GM04504 (cell line): ENCODE data around the gene DPPA3.
"Not testable (repeated sequence)": the region's sequence is repeated elsewhere in the genome, so short reads cannot be mapped to it uniquely, and the experiment has no call there.

Experiments
- DNase-seq: peaks from one replicate; pipeline ENCODE4 v3.0.0-alpha.2; 2012; ENCODE audit warnings: low read depth

DPPA3 gene

DNA sequence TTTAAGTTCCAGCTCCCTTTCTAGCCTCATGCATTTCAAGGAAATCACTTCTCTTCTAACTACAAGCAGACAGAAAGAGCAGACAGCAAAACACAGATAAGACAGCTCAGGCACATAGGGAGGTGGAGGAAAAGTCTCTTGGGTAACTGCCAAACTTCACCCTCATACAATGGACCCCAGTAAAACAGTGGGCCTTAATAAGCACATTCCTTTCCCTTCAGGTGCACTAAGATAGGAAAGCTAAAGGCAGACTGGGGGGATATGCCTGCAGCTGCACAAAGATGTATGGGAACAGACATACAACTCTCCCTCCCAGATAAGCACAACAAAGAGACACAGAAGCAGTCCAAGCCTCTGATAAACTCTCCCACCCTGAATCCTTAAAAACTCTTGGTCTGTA, 19.8 kb downstream of the DPPA3 start:
- DNase-seq = not testable (repeated sequence)

- DNase-seq = no peak
Measured at GRCh38 chr12:7731486-7731885, 20.3 kb downstream of the DPPA3 start.

DNA sequence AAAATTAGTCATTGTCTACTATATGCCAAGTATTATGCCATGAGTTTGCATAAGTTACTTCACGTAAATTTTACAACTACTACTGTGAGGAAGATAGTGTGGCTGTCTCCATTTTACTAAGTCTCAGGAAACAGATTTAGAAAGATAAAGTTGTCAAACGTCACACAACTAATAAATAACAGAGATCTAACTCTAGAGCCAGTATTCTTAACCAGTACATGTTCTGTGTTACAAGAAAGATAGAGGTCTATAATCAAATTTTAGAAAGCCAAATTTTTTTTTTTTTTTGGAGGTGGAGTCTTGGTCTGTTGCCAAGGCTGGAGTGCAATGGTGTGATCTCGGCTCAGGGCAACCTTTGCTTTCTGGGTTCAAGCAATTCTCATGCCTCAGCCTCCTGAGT, 21.8 kb downstream of the DPPA3 start:
- no peak for DNase-seq

DNA sequence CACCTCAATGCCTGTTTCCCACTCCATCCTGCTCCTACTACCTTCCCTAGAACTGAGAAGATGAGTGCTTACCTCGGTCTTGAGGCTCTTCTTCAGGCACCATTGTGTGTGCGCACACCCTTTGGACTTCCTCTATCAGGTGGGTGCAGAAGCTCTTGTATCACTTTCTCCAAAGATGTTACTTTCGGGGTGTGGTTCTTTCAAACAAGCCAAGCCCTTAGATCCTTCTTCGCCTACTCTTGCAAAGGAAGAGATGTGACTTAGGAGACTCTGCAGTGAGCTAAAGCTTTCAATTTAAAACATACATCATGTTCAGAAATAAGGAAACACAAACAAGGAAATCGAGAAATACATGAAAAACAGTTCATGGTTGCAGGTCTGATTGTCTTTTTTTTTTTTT, 36.0 kb downstream of the DPPA3 start, which contains the start of gene CLEC4C:
Gene CLEC4C (minus strand): TSS at position 130 of the 400 bp plus-strand sequence. CDS start 27 bp downstream, at position 103.
- DNase-seq = no peak

- no peak for DNase-seq
Measured at GRCh38 chr12:7748852-7749251, 37.6 kb downstream of the DPPA3 start.

DNA sequence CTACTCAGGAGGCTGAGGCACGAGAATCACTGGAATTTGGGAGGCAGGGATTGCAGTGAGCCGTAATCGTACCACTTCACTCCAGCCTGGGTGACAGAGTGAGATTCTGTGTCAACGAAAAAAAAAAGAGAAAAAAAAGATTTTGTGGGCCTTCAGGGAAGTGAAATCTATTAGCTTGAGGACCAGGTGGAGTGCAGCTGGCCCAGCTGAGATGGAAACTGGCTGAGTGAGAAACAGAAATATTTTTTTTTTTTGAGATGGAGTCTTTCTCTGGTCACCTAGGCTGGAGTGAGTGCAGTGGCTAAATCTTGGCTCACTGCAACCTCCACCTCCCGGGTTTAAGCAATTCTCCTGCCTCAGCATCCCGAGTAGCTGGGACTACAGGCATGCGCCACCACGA, 38.2 kb downstream of the DPPA3 start:
- no peak for DNase-seq

DNA sequence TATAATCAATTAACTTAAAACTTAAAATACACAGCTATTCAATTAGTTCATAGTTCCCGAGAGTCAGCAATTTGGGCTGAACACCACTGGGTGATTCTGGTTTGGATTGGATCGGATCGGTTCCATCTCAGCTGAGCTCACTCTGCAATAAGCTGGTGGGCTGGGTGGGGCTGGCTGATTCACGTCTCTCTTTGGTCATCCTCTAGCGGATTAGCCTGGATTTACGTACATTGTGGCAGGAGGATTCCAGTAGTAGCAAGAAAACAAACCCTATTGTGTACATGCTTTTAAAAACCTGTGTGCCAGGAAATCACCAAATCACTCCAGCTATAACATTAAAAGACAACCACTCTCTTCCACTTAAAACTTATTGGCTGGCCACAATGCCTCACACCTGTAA, 39.1 kb downstream of the DPPA3 start:
- DNase-seq = no peak

- no peak for DNase-seq
Measured at GRCh38 chr12:7751394-7751793, 40.2 kb downstream of the DPPA3 start.

DNA sequence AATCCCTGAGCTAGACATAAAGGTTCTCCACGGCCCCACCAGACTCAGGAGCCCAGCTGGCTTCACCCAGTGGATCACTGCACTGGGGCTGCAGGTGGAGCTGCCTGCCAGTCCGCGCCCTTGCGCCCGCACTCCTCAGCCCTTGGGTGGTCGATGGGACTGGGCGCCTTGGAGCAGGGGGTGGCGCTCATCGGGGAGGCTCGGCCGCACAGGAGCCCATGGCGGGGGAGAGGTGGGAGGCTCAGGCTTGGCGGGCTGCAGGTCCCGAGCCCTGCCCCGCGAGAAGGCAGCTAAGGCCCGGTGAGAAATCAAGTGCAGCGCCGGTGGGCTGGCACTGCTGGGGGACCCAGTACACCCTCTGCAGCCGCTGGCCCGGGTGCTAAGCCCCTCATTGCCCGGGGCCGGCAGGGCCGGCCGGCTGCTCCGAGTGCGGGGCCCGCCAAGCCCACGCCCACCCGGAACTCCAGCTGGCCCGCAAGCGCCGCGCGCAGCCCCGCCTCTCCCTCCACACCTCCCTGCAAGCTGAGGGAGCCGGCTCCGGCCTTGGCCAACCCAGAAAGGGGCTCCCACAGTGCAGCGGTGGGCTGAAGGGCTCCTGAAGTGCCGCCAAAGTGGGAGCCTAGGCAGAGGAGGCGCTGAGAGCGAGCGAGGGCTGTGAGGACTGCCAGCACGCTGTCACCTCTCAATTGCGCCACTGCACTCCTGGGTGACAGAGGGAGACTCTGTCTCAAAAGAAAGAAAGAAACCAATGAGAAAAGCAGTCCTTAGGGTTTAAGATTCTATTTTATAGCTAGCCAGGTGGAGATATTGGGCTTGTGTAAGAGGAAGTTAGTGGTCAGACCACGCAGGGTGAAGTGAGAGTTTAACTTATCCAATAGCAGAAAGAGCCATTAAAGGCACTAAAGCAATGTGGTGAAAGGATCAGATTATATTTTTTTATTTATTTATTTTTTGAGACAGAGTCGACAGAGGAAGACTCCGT, 41.0 kb downstream of the DPPA3 start:
- DNase-seq = not testable (repeated sequence)

DNA sequence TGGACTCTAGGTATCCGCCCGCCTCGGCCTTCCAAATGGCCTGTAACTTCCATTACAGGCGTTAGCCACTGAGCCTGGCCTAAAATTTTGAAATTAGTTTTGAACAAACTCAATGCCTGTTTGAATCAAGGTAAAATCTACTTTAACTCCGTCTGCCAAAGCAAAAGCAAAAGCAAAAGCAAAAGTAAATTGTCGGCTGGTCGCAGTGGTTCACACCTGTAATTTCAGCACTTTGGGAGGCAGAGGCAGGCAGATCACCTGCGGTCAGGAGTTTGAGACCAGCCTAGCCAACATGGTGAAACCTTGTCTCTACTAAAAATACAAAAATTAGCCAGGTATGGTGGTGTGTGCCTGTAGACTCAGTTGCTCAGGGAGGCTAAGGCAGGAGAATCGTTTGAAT, 44.4 kb downstream of the DPPA3 start:
- DNase-seq = not testable (repeated sequence)

GRCh38 chr12:7756993-7757392, 45.8 kb downstream of the DPPA3 start:
- no peak for DNase-seq

DNA sequence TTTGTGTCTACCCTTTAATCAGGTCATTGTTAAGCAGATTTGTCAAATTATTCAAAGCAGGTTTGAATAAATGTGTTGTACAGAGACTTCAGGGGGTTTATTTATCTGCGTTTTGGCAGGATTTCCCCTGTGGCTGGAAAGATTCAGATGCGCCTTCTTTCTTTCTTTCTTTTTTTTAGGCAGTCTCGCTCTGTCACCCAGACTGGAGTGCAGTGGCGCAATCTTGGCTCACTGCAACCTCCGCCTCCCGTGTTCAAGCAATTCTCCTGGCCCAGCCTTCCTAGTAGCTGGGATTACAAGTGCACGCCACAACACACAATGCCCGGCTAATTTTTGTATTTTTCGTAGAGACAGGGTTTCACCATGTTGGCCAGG, 47.5 kb downstream of the DPPA3 start:
- no peak for DNase-seq
